Brain microvascular endothelial cell (primary cell): ENCODE results near the gene TMEM151B.

Experiments used
- DNase-seq: peaks from one replicate; pipeline ENCODE4 v3.0.0-alpha.2; 2020
- H3K27ac ChIP-seq: fragments of 250-450 bp; sonication (Bioruptor Pico); 2 replicates; pipeline ENCODE4 v1.5.1; 2020; ENCODE audit warnings: mild to moderate bottlenecking, moderate library complexity
- H3K27me3 ChIP-seq: fragments of 250-450 bp; sonication (Bioruptor Pico); replicated peaks from 2 replicates; pipeline ENCODE4 v1.5.1; 2020; ENCODE audit warnings: mild to moderate bottlenecking
- H3K36me3 ChIP-seq: fragments of 250-450 bp; sonication (Bioruptor Pico); replicated peaks from 2 replicates; pipeline ENCODE4 v1.5.1; 2020; ENCODE audit warnings: mild to moderate bottlenecking
- H3K4me3 ChIP-seq: 2 replicates; pipeline ENCODE4 v1.5.1; 2011; ENCODE audit warnings: low read depth, mild to moderate bottlenecking, control low read depth, low read length, moderate library complexity
- CTCF ChIP-seq: IDR thresholded peaks from 2 replicates; pipeline ENCODE4 v1.5.1; 2011; ENCODE audit warnings: low read depth, mild to moderate bottlenecking, moderate library complexity, low read length, control low read depth, inconsistent platforms; ENCODE audit errors: missing control alignments
- in situ Hi-C: cut with HindIII; loops from 2 replicates; pipeline ENCODE4 v1.10.0; 2017; ENCODE audit warnings: low sequenced_read_pairs, low pct_ligation_motif_present

Gene TMEM151B

DNA sequence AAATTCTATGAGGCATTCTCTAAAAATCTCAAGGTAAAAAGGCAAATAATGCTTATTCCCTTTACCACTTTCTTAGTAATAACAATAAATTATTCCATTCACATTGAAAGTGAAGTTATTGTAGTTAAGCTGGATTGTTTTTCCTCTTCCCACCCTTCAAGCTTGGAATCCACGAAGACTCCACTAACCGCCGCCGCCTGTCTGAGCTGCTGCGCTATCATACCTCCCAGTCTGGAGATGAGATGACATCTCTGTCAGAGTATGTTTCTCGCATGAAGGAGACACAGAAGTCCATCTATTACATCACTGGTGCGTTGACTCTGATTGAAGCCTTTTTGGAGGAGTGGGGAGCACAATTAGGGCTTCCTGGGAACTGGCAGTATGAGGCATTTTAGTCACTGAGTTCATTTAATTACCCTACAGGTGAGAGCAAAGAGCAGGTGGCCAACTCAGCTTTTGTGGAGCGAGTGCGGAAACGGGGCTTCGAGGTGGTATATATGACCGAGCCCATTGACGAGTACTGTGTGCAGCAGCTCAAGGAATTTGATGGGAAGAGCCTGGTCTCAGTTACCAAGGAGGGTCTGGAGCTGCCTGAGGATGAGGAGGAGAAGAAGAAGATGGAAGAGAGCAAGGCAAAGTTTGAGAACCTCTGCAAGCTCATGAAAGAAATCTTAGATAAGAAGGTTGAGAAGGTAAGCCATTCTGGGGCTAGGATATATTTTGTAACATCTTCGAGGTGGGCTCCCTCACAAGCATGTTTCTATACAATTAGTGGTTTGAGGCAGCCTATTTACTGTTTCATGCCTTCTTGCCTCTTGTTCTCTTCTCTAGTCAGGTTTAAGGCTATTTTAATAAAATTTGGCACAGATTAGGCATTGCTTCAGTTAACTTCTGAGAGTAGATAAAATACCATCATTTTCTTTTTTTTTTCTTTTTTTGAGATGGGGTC lies 18.4 kb upstream of the TMEM151B start:
- no peak for DNase-seq
- Histone ChIP-seq H3K4me3 (no peak overlapping the region), H3K27ac (no peak overlapping the region), H3K36me3 (peaks cover 74% of the 10 kb centered on the region), H3K27me3 (no peaks in the 10 kb centered on the region)
- no peak for TF ChIP-seq CTCF
- in situ Hi-C loops = no loop called here

DNA sequence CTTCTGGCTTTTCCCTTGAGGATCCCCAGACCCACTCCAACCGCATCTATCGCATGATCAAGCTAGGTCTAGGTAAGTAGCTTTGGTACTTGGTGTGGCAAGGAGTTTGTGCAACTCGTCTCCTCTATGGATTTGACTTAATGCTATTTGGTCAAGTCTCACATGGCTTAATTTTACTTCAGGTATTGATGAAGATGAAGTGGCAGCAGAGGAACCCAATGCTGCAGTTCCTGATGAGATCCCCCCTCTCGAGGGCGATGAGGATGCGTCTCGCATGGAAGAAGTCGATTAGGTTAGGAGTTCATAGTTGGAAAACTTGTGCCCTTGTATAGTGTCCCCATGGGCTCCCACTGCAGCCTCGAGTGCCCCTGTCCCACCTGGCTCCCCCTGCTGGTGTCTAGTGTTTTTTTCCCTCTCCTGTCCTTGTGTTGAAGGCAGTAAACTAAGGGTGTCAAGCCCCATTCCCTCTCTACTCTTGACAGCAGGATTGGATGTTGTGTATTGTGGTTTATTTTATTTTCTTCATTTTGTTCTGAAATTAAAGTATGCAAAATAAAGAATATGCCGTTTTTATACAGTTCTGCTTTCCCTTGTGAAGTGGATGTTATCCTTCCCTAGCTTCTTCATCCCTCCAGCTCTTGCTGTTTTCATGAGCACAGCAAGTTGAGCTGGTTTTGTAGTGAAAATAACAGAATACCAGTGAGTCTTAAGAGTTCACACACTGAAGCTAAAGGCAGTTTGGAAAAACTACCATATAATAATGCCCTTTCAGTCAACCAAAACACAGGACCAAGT lies 16.7 kb upstream of the TMEM151B start:
- no peak overlapping the region for H3K27ac ChIP-seq
- H3K36me3 ChIP-seq = peaks cover 74% of the 10 kb centered on the region
- in situ Hi-C loops = no loop called here
- H3K4me3 ChIP-seq = no peak overlapping the region
- peak; percentile 68 for TF ChIP-seq CTCF
- DNase-seq = peak; percentile 21
- H3K27me3 ChIP-seq = no peaks in the 10 kb centered on the region

- peaks cover 68% of the 10 kb centered on the region for H3K36me3 ChIP-seq
- no peak overlapping the region for H3K27ac ChIP-seq
- H3K4me3 ChIP-seq = no peak overlapping the region
- no peaks in the 10 kb centered on the region for H3K27me3 ChIP-seq
- no peak for DNase-seq
- in situ Hi-C loops = no loop called here
- TF ChIP-seq CTCF = no peak
Measured at GRCh38 chr6:44254191-44255104, 15.8 kb upstream of the TMEM151B start.

- in situ Hi-C loops = no loop called here
- Histone ChIP-seq H3K27ac (no peak overlapping the region), H3K4me3 (no peak overlapping the region), H3K36me3 (peaks cover 59% of the 10 kb centered on the region), H3K27me3 (no peaks in the 10 kb centered on the region)
- no peak for DNase-seq
- no peak for TF ChIP-seq CTCF
Measured at GRCh38 chr6:44255105-44255808, 15.0 kb upstream of the TMEM151B start.
